Fibroblast of skin of left biceps (primary cell): Measurements from ENCODE around the gene ISOC2.
"Not testable (repeated sequence)": the region's sequence is repeated elsewhere in the genome, so short reads cannot be mapped to it uniquely, and the experiment has no call there.

Source experiments
- DNase-seq, 2 experiments: peaks; one replicate each; pipeline ENCODE4 v3.0.0-alpha.2; 2013; ENCODE audit warnings: low read depth in 2 of 2

Gene ISOC2

GRCh38 chr19:55459950-55460657, 1.3 kb downstream of the ISOC2 start:
- no peak for DNase-seq

- no peak for DNase-seq
Observed at GRCh38 chr19:55459551-55459949, 1.9 kb downstream of the ISOC2 start.

DNA sequence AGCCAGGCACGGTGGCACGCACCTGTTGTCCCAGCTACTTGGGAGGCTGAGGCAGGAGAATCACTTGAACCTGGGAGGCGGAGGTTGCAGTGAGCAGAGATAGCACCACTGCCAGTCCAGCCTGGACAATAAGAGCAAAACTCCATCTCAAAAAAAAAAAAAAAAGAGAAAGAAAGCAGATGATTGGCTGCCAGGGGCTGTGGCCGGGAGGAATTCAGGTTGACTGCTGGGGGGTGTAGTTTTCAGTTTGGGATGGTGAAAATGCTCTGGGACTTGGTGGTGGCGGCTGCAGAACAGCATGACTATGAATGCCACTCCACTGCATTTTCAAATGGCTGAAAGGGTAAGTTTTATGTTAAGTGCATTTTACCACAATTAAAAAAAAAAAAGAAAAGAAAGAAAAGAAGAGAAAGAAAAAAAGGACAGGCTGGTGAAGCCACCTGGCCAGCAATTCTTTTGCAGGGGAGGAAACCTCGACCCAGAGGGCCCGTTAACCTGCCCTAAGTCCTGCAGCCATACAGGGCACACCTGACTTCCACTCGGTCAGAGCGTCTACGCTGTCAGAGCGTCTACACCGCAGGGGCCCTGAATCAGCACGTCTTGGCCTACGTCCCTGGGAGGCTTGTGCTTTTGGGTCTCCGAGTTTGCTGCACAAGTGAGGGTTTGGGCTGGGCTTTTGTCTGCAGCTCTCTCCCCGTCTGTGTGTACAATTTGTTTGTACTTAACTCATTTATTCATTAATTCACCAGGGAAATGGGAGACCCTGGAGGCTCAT, 3.6 kb downstream of the ISOC2 start:
- DNase-seq = no peak

GRCh38 chr19:55456347-55456746, 5.1 kb downstream of the ISOC2 start:
- no peak for DNase-seq

GRCh38 chr19:55455576-55456235, 5.7 kb downstream of the ISOC2 start:
- no peak for DNase-seq

GRCh38 chr19:55454787-55455243, 6.6 kb downstream of the ISOC2 start:
- DNase-seq = no peak

GRCh38 chr19:55453511-55454260, 7.8 kb downstream of the ISOC2 start:
- no peak for DNase-seq

DNA sequence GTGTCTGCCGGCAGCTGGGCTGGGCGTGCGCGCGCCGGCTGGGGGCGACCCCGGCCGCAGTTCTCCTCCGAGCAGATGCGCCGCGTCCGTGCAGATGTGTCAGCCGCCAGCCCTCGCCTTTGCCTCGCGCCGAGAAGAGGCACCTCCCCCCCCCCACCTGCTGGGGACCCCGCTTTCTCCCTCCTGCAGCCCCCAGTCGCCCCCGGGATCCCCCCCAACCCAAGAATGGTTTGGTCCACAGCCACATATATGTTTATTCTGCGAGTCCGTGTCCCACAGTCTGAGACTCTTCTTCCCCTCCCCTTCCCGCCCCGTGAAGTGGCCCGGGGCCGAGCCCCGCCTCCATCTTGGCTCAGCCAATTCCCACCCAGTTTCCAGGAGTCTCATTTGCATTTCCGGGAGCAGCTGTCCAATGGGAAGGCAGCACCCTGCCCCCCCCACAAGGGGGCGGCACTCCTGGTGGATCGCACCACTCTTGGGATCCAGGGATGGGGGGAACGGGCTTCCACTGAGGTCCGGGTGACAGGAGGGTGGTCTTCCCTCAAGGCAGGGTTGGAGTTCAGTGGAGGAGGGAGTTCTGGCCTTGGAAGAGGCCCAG, 8.6 kb downstream of the ISOC2 start:
- DNase-seq = peak in 1 of 2 experiments; percentile 25

- DNase-seq = no peak
Observed at GRCh38 chr19:55451965-55452748, 9.3 kb downstream of the ISOC2 start.

- no peak for DNase-seq
Observed at GRCh38 chr19:55451163-55451964, 10.1 kb downstream of the ISOC2 start.

GRCh38 chr19:55449469-55449868, 12.0 kb downstream of the ISOC2 start:
- no peak for DNase-seq

GRCh38 chr19:55448175-55448490, 13.3 kb downstream of the ISOC2 start:
- not testable (repeated sequence) for DNase-seq

DNA sequence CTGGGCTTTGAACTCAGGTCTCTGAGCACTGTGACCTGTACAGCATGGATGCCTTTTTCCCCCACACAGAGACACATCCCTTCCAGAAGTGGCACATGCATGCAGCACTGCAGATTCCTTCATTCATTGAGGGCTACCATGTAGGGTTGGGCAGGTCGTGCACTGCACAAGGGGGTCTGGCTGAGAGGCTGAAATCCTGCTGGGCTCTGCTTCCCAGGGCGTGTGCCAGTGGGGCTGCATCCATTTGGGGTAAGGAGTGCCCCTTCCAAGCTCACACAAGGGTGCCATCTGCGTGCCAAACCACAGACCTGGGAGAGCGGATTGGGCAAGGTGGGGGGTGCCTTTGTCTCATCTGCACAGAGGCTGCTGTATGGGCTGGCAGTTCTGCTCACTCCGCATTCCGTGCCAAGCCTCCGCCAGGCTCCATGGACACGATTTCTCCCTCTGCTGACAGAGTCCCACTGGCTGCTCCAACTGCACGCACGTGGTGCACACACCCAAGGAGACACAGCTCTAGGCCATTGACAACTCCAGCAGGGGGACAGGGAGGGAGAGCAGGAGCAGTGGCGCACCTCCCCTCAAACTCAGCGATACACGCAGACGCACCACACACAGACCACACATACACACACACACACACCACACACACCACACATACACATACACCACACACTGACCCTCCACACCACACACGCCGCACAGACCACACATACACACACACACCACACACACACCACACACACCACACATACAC, 13.8 kb downstream of the ISOC2 start:
- no peak for DNase-seq

DNA sequence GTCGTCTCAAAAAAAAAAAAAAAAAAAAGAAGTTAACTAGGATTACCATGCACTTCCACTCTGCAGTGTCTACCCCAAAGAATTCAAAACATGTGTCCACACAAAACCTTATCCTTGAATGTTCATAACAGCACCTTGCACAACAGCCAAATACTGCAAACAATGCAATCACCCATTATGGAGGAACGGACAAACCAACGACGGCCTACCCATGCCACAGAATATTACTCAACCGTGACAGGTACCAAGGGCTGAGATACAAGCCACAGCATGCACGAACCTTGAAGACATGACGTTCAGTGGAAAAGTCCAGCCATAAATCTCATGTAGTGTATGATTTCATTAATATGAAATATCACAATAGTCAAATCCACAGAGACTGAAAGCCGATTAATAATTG, 15.4 kb downstream of the ISOC2 start:
- DNase-seq = no peak

DNA sequence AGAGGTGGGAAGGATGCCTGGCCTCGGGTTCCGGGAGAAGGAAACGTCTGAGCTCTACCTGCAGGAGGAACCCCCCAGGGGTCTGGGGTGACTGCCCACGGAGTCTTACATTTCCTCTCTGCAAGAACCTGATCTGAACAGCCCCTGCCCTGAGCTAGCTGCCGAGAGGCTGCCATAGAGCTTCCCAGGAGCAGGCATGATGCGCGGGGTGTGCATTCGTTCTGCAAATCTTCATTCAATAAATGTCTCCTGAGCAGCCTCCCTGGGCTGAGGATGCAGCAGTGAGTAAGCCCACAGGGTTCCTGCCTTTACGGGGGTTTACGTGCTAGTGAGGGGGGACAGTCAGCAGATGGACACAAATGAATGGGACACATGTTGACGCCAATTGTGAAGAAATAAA, 16.8 kb downstream of the ISOC2 start:
- no peak for DNase-seq

GRCh38 chr19:55443824-55444480, 17.5 kb downstream of the ISOC2 start:
- DNase-seq = no peak

- DNase-seq = no peak
Observed at GRCh38 chr19:55443045-55443823, 18.2 kb downstream of the ISOC2 start, which contains the start of gene SHISA7. TSS of gene SHISA7 (minus strand) at chr19:55443300. CDS start at chr19:55442863, 437 bp downstream.
